Stimulated activated naive CD4-positive, alpha-beta T cell treated with Interleukin-2 at 50 U/mL for 16 hours (primary cell): ENCODE results near the gene SLC23A1.
"Not testable (repeated sequence)": the region's sequence is repeated elsewhere in the genome, so short reads cannot be mapped to it uniquely, and the experiment has no call there.

Experiments
- DNase-seq: peaks from one replicate; lab custom pipeline; 2025; lab: John Stamatoyannopoulos, UW

SLC23A1 gene

GRCh38 chr5:139369181-139369580, 13.9 kb downstream of the SLC23A1 start:
- no peak for DNase-seq

GRCh38 chr5:139368613-139369012, 14.5 kb downstream of the SLC23A1 start:
- no peak for DNase-seq

DNA sequence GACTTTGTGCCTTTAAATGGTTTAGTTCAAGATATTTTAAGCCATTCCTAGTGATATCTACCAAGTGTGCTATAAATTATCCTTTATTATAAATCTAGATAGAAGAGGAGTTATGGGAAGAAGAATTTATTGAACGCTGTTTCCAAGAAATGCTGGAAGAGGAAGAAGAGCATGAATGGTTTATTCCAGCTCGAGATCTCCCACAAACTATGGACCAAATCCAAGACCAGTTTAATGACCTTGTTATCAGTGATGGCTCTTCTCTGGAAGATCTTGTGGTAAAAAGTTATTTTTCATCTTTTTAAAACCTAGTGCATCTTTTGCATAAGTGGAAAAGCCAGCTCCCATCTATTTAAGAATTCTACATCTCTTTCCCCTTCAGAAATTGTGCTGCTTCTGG, 18.6 kb downstream of the SLC23A1 start:
- DNase-seq = no peak

GRCh38 chr5:139363937-139364336, 19.2 kb downstream of the SLC23A1 start:
- no peak for DNase-seq

DNA sequence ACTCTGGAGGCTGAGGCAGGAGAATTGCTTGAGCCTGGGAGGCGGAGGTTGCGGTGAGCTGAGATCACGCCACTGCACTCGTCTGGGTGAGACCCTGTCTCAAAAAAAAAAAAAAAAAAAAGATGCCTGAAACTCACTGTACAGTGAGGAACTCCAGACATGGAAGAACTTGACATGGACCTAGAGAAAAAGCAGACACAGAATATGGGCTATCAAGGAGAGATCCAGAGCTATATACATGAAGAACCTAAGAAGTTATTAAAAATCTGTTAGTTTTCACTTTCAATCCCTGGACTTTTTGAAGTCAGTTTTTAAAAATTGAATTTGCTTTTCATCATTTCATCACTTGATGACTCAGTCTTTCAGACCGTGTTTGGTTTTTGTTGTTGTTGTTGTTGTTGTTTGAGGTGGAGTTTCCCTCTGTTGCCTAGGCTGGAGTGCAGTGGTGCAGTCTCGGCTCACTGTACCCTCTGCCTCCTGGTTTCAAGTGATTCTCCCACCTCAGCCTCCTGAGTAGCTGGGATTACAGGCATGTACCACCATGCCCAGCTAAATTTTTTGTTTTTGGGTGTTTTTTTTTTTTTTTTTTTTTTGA, 21.2 kb downstream of the SLC23A1 start:
- no peak for DNase-seq

DNA sequence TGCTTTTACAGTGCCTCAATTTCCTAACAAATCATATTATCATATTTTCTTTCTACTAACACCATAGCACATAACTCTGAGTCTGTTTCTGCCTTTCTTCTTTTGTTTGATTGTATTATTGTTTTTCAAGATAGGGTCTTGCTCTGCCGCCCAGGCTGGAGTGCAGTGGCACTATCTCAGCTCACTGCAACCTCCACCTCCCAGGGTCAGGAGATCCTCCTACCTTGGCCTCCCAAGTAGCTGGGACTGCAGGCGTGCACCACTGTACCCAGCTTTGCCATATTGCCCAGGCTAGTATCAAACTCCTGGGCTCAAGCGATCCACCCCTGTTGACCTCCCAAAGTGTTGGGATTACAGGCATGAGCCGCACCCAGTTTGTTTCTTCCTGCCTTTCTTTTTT, 22.7 kb downstream of the SLC23A1 start:
- no peak for DNase-seq

DNA sequence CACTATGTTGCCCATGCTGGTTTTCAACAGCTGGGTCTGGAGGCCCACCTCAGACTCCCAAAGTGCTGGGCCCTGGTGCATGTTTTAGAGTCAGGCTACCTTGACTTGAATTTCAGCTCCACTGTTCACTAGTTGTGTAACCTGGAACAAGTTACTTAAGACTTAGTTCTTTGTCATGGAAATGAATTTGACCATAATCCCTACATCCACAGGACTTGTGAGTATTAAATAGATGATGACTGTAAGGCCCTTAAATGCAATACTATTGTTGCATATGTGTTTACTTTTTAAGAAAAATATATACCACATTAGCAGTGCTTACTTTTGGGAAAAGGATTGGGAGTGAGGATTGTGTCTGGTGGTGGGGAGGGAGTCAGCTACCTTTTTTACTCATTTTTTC, 25.0 kb downstream of the SLC23A1 start:
- no peak for DNase-seq

- DNase-seq = not testable (repeated sequence)
Measured at GRCh38 chr5:139355900-139356299, 27.2 kb downstream of the SLC23A1 start.

DNA sequence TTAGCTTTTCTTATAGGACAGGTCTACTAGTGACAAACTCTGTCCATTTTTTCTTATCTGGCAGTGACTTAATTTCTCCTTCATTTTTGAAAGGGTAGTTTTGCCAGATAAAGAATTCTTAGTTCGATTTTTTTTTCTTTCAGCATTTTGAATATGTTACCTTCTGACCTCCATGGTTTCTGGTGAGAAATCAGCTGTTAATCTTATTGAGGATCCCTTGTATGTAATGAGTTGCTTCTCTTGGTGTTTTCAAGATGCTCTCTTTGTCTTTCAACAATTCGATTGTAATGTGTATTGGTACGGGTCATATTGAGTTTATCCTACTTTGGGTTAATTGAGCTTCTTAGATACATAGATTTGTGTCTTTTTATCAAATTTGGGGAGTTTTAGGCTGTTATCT, 28.9 kb downstream of the SLC23A1 start:
- DNase-seq = no peak

- DNase-seq = not testable (repeated sequence)
Measured at GRCh38 chr5:139347863-139348262, 35.2 kb downstream of the SLC23A1 start.

- not testable (repeated sequence) for DNase-seq
Measured at GRCh38 chr5:139345442-139345841, 37.7 kb downstream of the SLC23A1 start.

DNA sequence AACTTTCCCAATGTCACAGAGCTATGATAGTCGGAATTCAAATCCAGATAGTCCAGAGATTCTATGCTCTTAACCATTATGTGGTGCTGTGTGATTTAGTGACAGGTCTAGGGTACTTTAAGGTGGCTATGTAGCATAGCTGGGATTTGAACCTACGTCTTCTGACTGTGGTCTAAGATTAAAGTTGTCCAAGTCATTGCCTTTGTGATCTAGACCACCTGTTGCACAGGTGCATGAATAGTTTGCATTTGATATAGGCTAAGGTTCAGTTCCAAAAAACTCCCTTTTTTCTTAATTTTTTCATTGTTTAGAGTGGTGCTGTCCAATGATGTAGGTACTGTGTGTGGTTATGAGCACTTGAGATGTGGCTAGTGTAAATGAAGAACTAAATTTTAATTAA, 38.9 kb downstream of the SLC23A1 start:
- no peak for DNase-seq

- no peak for DNase-seq
Measured at GRCh38 chr5:139343476-139343875, 39.6 kb downstream of the SLC23A1 start.

DNA sequence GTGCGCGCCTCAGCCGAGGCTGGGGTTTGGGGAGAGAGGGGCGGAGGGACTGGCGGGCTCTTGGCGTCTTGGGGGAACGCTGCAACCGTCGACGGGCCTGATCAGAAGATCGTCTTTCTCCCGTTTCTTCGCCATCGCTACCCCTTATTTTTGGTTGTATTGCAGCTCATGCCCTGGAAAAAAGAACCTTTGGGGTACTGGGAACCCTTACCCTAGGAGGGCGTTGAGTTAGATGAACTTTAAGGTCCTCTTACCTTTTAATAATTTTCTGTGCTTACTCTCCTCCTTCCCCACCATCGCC, 40.7 kb downstream of the SLC23A1 start:
- DNase-seq = peak; percentile 76

GRCh38 chr5:139341689-139342422, 41.2 kb downstream of the SLC23A1 start, which contains the start of gene PAIP2:
PAIP2 (plus strand) TSS chr5:139341854; CDS start chr5:139363785, 21,931 bp downstream.
- DNase-seq = peak; percentile 96

GRCh38 chr5:139341187-139341688, 41.9 kb downstream of the SLC23A1 start:
- DNase-seq = no peak

DNA sequence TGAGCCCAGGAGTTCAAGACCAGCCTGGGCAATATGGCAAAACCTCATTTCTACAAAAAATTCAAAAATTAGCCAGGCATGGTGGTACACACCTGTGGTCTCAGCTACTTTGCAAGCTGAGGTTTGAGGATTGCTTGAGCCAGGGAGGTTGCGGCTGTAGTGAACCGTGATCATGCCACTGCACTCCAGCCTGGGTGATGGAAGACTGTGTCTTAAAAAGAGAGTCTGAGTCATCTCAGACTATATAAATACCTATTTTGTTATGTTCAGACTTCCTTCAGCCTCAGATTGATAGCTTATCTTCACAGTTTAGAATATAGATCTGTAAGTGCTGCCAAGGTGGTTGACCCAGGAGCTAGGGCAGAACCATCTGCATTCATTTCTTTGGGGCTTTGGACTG, 43.0 kb downstream of the SLC23A1 start:
- no peak for DNase-seq

GRCh38 chr5:139335811-139336210, 47.3 kb downstream of the SLC23A1 start:
- no peak for DNase-seq
